Measurements from ENCODE around the gene PDXP.

PDXP gene

GRCh38 chr22:37629928-37630327 lies 28.6 kb upstream of the PDXP start:
- no peak overlapping the region for H3K4me3 ChIP-seq (ENCODE audit: insufficient read length, low read depth)
- H3K9ac ChIP-seq (ENCODE audit: insufficient read length, low read depth): no peak overlapping the region
- H3K9me3 ChIP-seq (ENCODE audit: insufficient read depth, low read length): no peaks in the 10 kb centered on the region
- H3K27me3 ChIP-seq (ENCODE audit: insufficient read depth, insufficient read length): no peaks in the 10 kb centered on the region
- peaks cover 59% of the 10 kb centered on the region for H3K36me3 ChIP-seq (ENCODE audit: insufficient read depth, insufficient read length, low read length)
- TF ChIP-seq SUZ12 (IDR thresholded peaks at IDR 0.05; ENCODE audit: extremely low read depth, insufficient read depth, insufficient read length) (no peak), YY1 (IDR thresholded peaks at IDR 0.05; ENCODE audit: insufficient read depth, insufficient read length) (no peak), ZNF274 (IDR thresholded peaks at IDR 0.05; ENCODE audit: low read depth, low read length) (no peak)
- peaks cover 22% of the 10 kb centered on the region for H3K4me1 ChIP-seq (ENCODE audit: insufficient read depth, insufficient read length)
- no peak for DNase-seq (ENCODE audit: low read depth, low spot score)

- no peaks in the 10 kb centered on the region for H3K9me3 ChIP-seq (ENCODE audit: insufficient read depth, low read length)
- H3K4me1 ChIP-seq (ENCODE audit: insufficient read depth, insufficient read length): peaks cover 20% of the 10 kb centered on the region
- DNase-seq (ENCODE audit: low read depth, low spot score): no peak
- H3K27me3 ChIP-seq (ENCODE audit: insufficient read depth, insufficient read length): no peaks in the 10 kb centered on the region
- H3K4me3 ChIP-seq (ENCODE audit: insufficient read length, low read depth): no peak overlapping the region
- no peak overlapping the region for H3K9ac ChIP-seq (ENCODE audit: insufficient read length, low read depth)
- peaks cover 54% of the 10 kb centered on the region for H3K36me3 ChIP-seq (ENCODE audit: insufficient read depth, insufficient read length, low read length)
- TF ChIP-seq SUZ12 (IDR thresholded peaks at IDR 0.05; ENCODE audit: extremely low read depth, insufficient read depth, insufficient read length) (no peak), YY1 (IDR thresholded peaks at IDR 0.05; ENCODE audit: insufficient read depth, insufficient read length) (no peak), ZNF274 (IDR thresholded peaks at IDR 0.05; ENCODE audit: low read depth, low read length) (no peak)
Observed at GRCh38 chr22:37630839-37631435, 27.6 kb upstream of the PDXP start.

- no peak for DNase-seq (ENCODE audit: low read depth, low spot score)
- Histone ChIP-seq H3K27me3 (ENCODE audit: insufficient read depth, insufficient read length) (no peaks in the 10 kb centered on the region), H3K9me3 (ENCODE audit: insufficient read depth, low read length) (no peaks in the 10 kb centered on the region), H3K4me1 (ENCODE audit: insufficient read depth, insufficient read length) (peaks cover 23% of the 10 kb centered on the region), H3K9ac (ENCODE audit: insufficient read length, low read depth) (no peak overlapping the region), H3K36me3 (ENCODE audit: insufficient read depth, insufficient read length, low read length) (peaks cover 52% of the 10 kb centered on the region), H3K4me3 (ENCODE audit: insufficient read length, low read depth) (no peak overlapping the region)
- no peak for TF ChIP-seq YY1 (IDR thresholded peaks at IDR 0.05; ENCODE audit: insufficient read depth, insufficient read length)
- no peak for TF ChIP-seq SUZ12 (IDR thresholded peaks at IDR 0.05; ENCODE audit: extremely low read depth, insufficient read depth, insufficient read length)
- no peak for TF ChIP-seq ZNF274 (IDR thresholded peaks at IDR 0.05; ENCODE audit: low read depth, low read length)
Observed at GRCh38 chr22:37631448-37632173, 26.9 kb upstream of the PDXP start.

GRCh38 chr22:37632174-37633088 lies 26.1 kb upstream of the PDXP start:
- no peak for TF ChIP-seq ZNF274 (IDR thresholded peaks at IDR 0.05; ENCODE audit: low read depth, low read length)
- TF ChIP-seq YY1 (IDR thresholded peaks at IDR 0.05; ENCODE audit: insufficient read depth, insufficient read length): no peak
- no peak for TF ChIP-seq SUZ12 (IDR thresholded peaks at IDR 0.05; ENCODE audit: extremely low read depth, insufficient read depth, insufficient read length)
- peaks cover 49% of the 10 kb centered on the region for H3K36me3 ChIP-seq (ENCODE audit: insufficient read depth, insufficient read length, low read length)
- H3K4me1 ChIP-seq (ENCODE audit: insufficient read depth, insufficient read length): peaks cover 25% of the 10 kb centered on the region
- H3K9ac ChIP-seq (ENCODE audit: insufficient read length, low read depth): peak overlapping the region; percentile 32
- no peaks in the 10 kb centered on the region for H3K9me3 ChIP-seq (ENCODE audit: insufficient read depth, low read length)
- DNase-seq (ENCODE audit: low read depth, low spot score): no peak
- no peaks in the 10 kb centered on the region for H3K27me3 ChIP-seq (ENCODE audit: insufficient read depth, insufficient read length)
- no peak overlapping the region for H3K4me3 ChIP-seq (ENCODE audit: insufficient read length, low read depth)

- no peaks in the 10 kb centered on the region for H3K9me3 ChIP-seq (ENCODE audit: insufficient read depth, low read length)
- peaks cover 29% of the 10 kb centered on the region for H3K4me1 ChIP-seq (ENCODE audit: insufficient read depth, insufficient read length)
- peaks cover 47% of the 10 kb centered on the region for H3K36me3 ChIP-seq (ENCODE audit: insufficient read depth, insufficient read length, low read length)
- TF ChIP-seq SUZ12 (IDR thresholded peaks at IDR 0.05; ENCODE audit: extremely low read depth, insufficient read depth, insufficient read length) (no peak), YY1 (IDR thresholded peaks at IDR 0.05; ENCODE audit: insufficient read depth, insufficient read length) (no peak)
- no peaks in the 10 kb centered on the region for H3K27me3 ChIP-seq (ENCODE audit: insufficient read depth, insufficient read length)
- no peak for DNase-seq (ENCODE audit: low read depth, low spot score)
- peak overlapping the region; percentile 32 for H3K9ac ChIP-seq (ENCODE audit: insufficient read length, low read depth)
- H3K4me3 ChIP-seq (ENCODE audit: insufficient read length, low read depth): no peak overlapping the region
Observed at GRCh38 chr22:37633089-37633624, 25.4 kb upstream of the PDXP start.

GRCh38 chr22:37633625-37634416 lies 24.7 kb upstream of the PDXP start:
- no peak for DNase-seq (ENCODE audit: low read depth, low spot score)
- H3K4me3 ChIP-seq (ENCODE audit: insufficient read length, low read depth): no peak overlapping the region
- H3K36me3 ChIP-seq (ENCODE audit: insufficient read depth, insufficient read length, low read length): peaks cover 42% of the 10 kb centered on the region
- H3K27me3 ChIP-seq (ENCODE audit: insufficient read depth, insufficient read length): no peaks in the 10 kb centered on the region
- H3K9me3 ChIP-seq (ENCODE audit: insufficient read depth, low read length): no peaks in the 10 kb centered on the region
- TF ChIP-seq SUZ12 (IDR thresholded peaks at IDR 0.05; ENCODE audit: extremely low read depth, insufficient read depth, insufficient read length): no peak
- no peak for TF ChIP-seq ZNF274 (IDR thresholded peaks at IDR 0.05; ENCODE audit: low read depth, low read length)
- no peak for TF ChIP-seq YY1 (IDR thresholded peaks at IDR 0.05; ENCODE audit: insufficient read depth, insufficient read length)
- peaks cover 34% of the 10 kb centered on the region for H3K4me1 ChIP-seq (ENCODE audit: insufficient read depth, insufficient read length)
- H3K9ac ChIP-seq (ENCODE audit: insufficient read length, low read depth): peak overlapping the region; percentile 74

All from NT2/D1 (cell line).